Measurements from ENCODE around the gene CCDC85A. TPM values are rescaled to one million over a fixed set of nuclear protein-coding genes. Genes with fewer than 3 reads are reported as not detected.

Gene CCDC85A
- total RNA-seq, 1 donor: not detected

GRCh38 chr2:56326346-56326741 lies 142.6 kb downstream of the CCDC85A start:
- no peak overlapping the region for H3K4me3 ChIP-seq (ENCODE audit: low read length)
- no peaks in the 10 kb centered on the region for H3K4me1 ChIP-seq (ENCODE audit: insufficient read depth, low read length)
- H3K27me3 ChIP-seq (ENCODE audit: insufficient read depth, low read length): no peaks in the 10 kb centered on the region
- H3K9me3 ChIP-seq (ENCODE audit: low read depth, low read length): no peaks in the 10 kb centered on the region

- no peaks in the 10 kb centered on the region for H3K27me3 ChIP-seq (ENCODE audit: insufficient read depth, low read length)
- no peak overlapping the region for H3K4me3 ChIP-seq (ENCODE audit: low read length)
- no peaks in the 10 kb centered on the region for H3K9me3 ChIP-seq (ENCODE audit: low read depth, low read length)
- no peaks in the 10 kb centered on the region for H3K4me1 ChIP-seq (ENCODE audit: insufficient read depth, low read length)
Measured at GRCh38 chr2:56331810-56332209, 148.0 kb downstream of the CCDC85A start.

GRCh38 chr2:56333812-56334485 lies 150.2 kb downstream of the CCDC85A start:
- no peak overlapping the region for H3K4me3 ChIP-seq (ENCODE audit: low read length)
- H3K27me3 ChIP-seq (ENCODE audit: insufficient read depth, low read length): no peaks in the 10 kb centered on the region
- H3K4me1 ChIP-seq (ENCODE audit: insufficient read depth, low read length): no peaks in the 10 kb centered on the region
- no peaks in the 10 kb centered on the region for H3K9me3 ChIP-seq (ENCODE audit: low read depth, low read length)

- Histone ChIP-seq H3K9me3 (ENCODE audit: low read depth, low read length) (no peaks in the 10 kb centered on the region), H3K27me3 (ENCODE audit: insufficient read depth, low read length) (no peaks in the 10 kb centered on the region), H3K4me3 (ENCODE audit: low read length) (no peak overlapping the region)
Measured at GRCh38 chr2:56334622-56335021, 150.8 kb downstream of the CCDC85A start.

GRCh38 chr2:56335101-56335500 lies 151.3 kb downstream of the CCDC85A start:
- H3K27me3 ChIP-seq (ENCODE audit: insufficient read depth, low read length): no peaks in the 10 kb centered on the region
- H3K4me1 ChIP-seq (ENCODE audit: insufficient read depth, low read length): no peaks in the 10 kb centered on the region
- no peak overlapping the region for H3K4me3 ChIP-seq (ENCODE audit: low read length)
- H3K9me3 ChIP-seq (ENCODE audit: low read depth, low read length): no peaks in the 10 kb centered on the region

More at GRCh38 chr2:56334622-56335021, 150.8 kb downstream of the CCDC85A start:
- H3K4me1 ChIP-seq (ENCODE audit: insufficient read depth, low read length): no peaks in the 10 kb centered on the region

- Histone ChIP-seq H3K4me3 (ENCODE audit: low read length) (no peak overlapping the region), H3K27me3 (ENCODE audit: insufficient read depth, low read length) (no peaks in the 10 kb centered on the region), H3K4me1 (ENCODE audit: insufficient read depth, low read length) (no peaks in the 10 kb centered on the region), H3K9me3 (ENCODE audit: low read depth, low read length) (no peaks in the 10 kb centered on the region)
Measured at GRCh38 chr2:56337342-56337741, 153.6 kb downstream of the CCDC85A start.

- Histone ChIP-seq H3K4me3 (ENCODE audit: low read length) (no peak overlapping the region), H3K9me3 (ENCODE audit: low read depth, low read length) (no peaks in the 10 kb centered on the region), H3K4me1 (ENCODE audit: insufficient read depth, low read length) (no peaks in the 10 kb centered on the region), H3K27me3 (ENCODE audit: insufficient read depth, low read length) (no peaks in the 10 kb centered on the region)
Measured at GRCh38 chr2:56338232-56338631, 154.4 kb downstream of the CCDC85A start.

- H3K4me3 ChIP-seq (ENCODE audit: low read length): no peak overlapping the region
- no peaks in the 10 kb centered on the region for H3K9me3 ChIP-seq (ENCODE audit: low read depth, low read length)
- no peaks in the 10 kb centered on the region for H3K4me1 ChIP-seq (ENCODE audit: insufficient read depth, low read length)
- no peaks in the 10 kb centered on the region for H3K27me3 ChIP-seq (ENCODE audit: insufficient read depth, low read length)
Measured at GRCh38 chr2:56344771-56345170, 161.0 kb downstream of the CCDC85A start.

GRCh38 chr2:56347881-56348280 lies 164.1 kb downstream of the CCDC85A start:
- no peaks in the 10 kb centered on the region for H3K27me3 ChIP-seq (ENCODE audit: insufficient read depth, low read length)
- no peaks in the 10 kb centered on the region for H3K9me3 ChIP-seq (ENCODE audit: low read depth, low read length)
- no peaks in the 10 kb centered on the region for H3K4me1 ChIP-seq (ENCODE audit: insufficient read depth, low read length)
- H3K4me3 ChIP-seq (ENCODE audit: low read length): no peak overlapping the region

GRCh38 chr2:56348392-56349210 lies 164.8 kb downstream of the CCDC85A start:
- Histone ChIP-seq H3K9me3 (ENCODE audit: low read depth, low read length) (no peaks in the 10 kb centered on the region), H3K27me3 (ENCODE audit: insufficient read depth, low read length) (no peaks in the 10 kb centered on the region), H3K4me1 (ENCODE audit: insufficient read depth, low read length) (no peaks in the 10 kb centered on the region)

GRCh38 chr2:56357655-56358295 lies 174.0 kb downstream of the CCDC85A start:
- no peak overlapping the region for H3K4me3 ChIP-seq (ENCODE audit: low read length)
- H3K27me3 ChIP-seq (ENCODE audit: insufficient read depth, low read length): no peaks in the 10 kb centered on the region
- no peaks in the 10 kb centered on the region for H3K4me1 ChIP-seq (ENCODE audit: insufficient read depth, low read length)
- no peaks in the 10 kb centered on the region for H3K9me3 ChIP-seq (ENCODE audit: low read depth, low read length)

More at GRCh38 chr2:56348392-56349210, 164.8 kb downstream of the CCDC85A start:
- no peak overlapping the region for H3K4me3 ChIP-seq (ENCODE audit: low read length)

- H3K27me3 ChIP-seq (ENCODE audit: insufficient read depth, low read length): no peaks in the 10 kb centered on the region
- H3K4me3 ChIP-seq (ENCODE audit: low read length): no peak overlapping the region
- no peaks in the 10 kb centered on the region for H3K4me1 ChIP-seq (ENCODE audit: insufficient read depth, low read length)
- H3K9me3 ChIP-seq (ENCODE audit: low read depth, low read length): no peaks in the 10 kb centered on the region
Measured at GRCh38 chr2:56361844-56362243, 178.1 kb downstream of the CCDC85A start.

- Histone ChIP-seq H3K27me3 (ENCODE audit: insufficient read depth, low read length) (no peaks in the 10 kb centered on the region), H3K9me3 (ENCODE audit: low read depth, low read length) (no peaks in the 10 kb centered on the region), H3K4me1 (ENCODE audit: insufficient read depth, low read length) (no peaks in the 10 kb centered on the region), H3K4me3 (ENCODE audit: low read length) (no peak overlapping the region)
Measured at GRCh38 chr2:56364902-56365301, 181.1 kb downstream of the CCDC85A start.

- Histone ChIP-seq H3K9me3 (ENCODE audit: low read depth, low read length) (no peaks in the 10 kb centered on the region), H3K27me3 (ENCODE audit: insufficient read depth, low read length) (no peaks in the 10 kb centered on the region), H3K4me3 (ENCODE audit: low read length) (no peak overlapping the region), H3K4me1 (ENCODE audit: insufficient read depth, low read length) (no peaks in the 10 kb centered on the region)
Measured at GRCh38 chr2:56369316-56369715, 185.5 kb downstream of the CCDC85A start.

- Histone ChIP-seq H3K4me3 (ENCODE audit: low read length) (no peak overlapping the region), H3K4me1 (ENCODE audit: insufficient read depth, low read length) (no peaks in the 10 kb centered on the region), H3K9me3 (ENCODE audit: low read depth, low read length) (no peaks in the 10 kb centered on the region), H3K27me3 (ENCODE audit: insufficient read depth, low read length) (no peaks in the 10 kb centered on the region)
Measured at GRCh38 chr2:56372071-56372656, 188.4 kb downstream of the CCDC85A start.

Data from mononuclear cell (primary cell).